GM12875 (cell line): ENCODE measurements around the gene AIFM3.

Source experiments
- H3K4me3 ChIP-seq: one replicate; pipeline ENCODE4 v1.5.1; 2011; ENCODE audit warnings: low read depth, low read length, control low read depth
- CTCF ChIP-seq: IDR thresholded peaks from 2 replicates; pipeline ENCODE4 v1.5.1; 2011; ENCODE audit warnings: low read depth, mild to moderate bottlenecking, control low read depth, inconsistent platforms, low read length, moderate library complexity, borderline replicate concordance; ENCODE audit not compliant: insufficient read depth

AIFM3 gene

GRCh38 chr22:20975541-20976290 lies 8.7 kb downstream of the AIFM3 start:
- no peak for TF ChIP-seq CTCF
- H3K4me3 ChIP-seq, result no peak overlapping the region

- no peak overlapping the region for H3K4me3 ChIP-seq
- TF ChIP-seq CTCF, result no peak
Observed at GRCh38 chr22:20976291-20976877, 9.3 kb downstream of the AIFM3 start.

- no peak overlapping the region for H3K4me3 ChIP-seq
- TF ChIP-seq CTCF, result no peak
Observed at GRCh38 chr22:20977019-20977418, 10.0 kb downstream of the AIFM3 start.

GRCh38 chr22:20977516-20978170 lies 10.6 kb downstream of the AIFM3 start:
- no peak overlapping the region for H3K4me3 ChIP-seq
- TF ChIP-seq CTCF, result no peak

GRCh38 chr22:20978419-20978818 lies 11.4 kb downstream of the AIFM3 start:
- no peak overlapping the region for H3K4me3 ChIP-seq
- no peak for TF ChIP-seq CTCF

GRCh38 chr22:20979243-20979809 lies 12.3 kb downstream of the AIFM3 start:
- H3K4me3 ChIP-seq, result no peak overlapping the region
- TF ChIP-seq CTCF, result no peak
